Activated CD4-positive, alpha-beta memory T cell treated with anti-CD3 and anti-CD28 coated beads for 36 hours (primary cell): ENCODE measurements around the gene CCRL2. TPM values are rescaled to one million over a fixed set of nuclear protein-coding genes. Genes with fewer than 3 reads are reported as not detected.

Experiments used
- CTCF ChIA-PET: fragments of 350-600 bp; sonication (Branson Sonifier 250); formaldehyde crosslinking; loops from one replicate; lab custom pipeline; 2021; ENCODE audit warnings: antibody characterized with exemption, inconsistent platforms; lab: Charles Lee
- POLR2A ChIA-PET: fragments of 350-600 bp; sonication (Branson Sonifier 250); formaldehyde crosslinking; loops from one replicate; lab custom pipeline; 2021; ENCODE audit warnings: antibody characterized with exemption; lab: Charles Lee
- DNase-seq: peaks from one replicate; pipeline ENCODE4 v3.0.0-alpha.2; 2020
- H3K27ac Mint-ChIP-seq: one replicate; pipeline ENCODE4 v1.8.0; 2021; ENCODE audit warnings: mixed read lengths
- H3K27me3 Mint-ChIP-seq: one replicate; pipeline ENCODE4 v1.8.0; 2021; ENCODE audit warnings: mixed read lengths
- H3K36me3 Mint-ChIP-seq: one replicate; pipeline ENCODE4 v1.8.0; 2021; ENCODE audit warnings: mixed read lengths
- H3K4me1 Mint-ChIP-seq: one replicate; pipeline ENCODE4 v1.8.0; 2021; ENCODE audit warnings: low read depth, mixed read lengths
- H3K4me3 Mint-ChIP-seq: one replicate; pipeline ENCODE4 v1.8.0; 2021; ENCODE audit warnings: mild to moderate bottlenecking, mixed read lengths
- H3K9me3 Mint-ChIP-seq: one replicate; pipeline ENCODE4 v1.8.0; 2021; ENCODE audit warnings: mixed read lengths
- intact Hi-C: fragments of 100-400 bp; cut with micrococcal nuclease; formaldehyde crosslinking; loops from one replicate; pipeline ENCODE4 v1.15.1; 2023
- total RNA-seq, 2 experiments: library from RNA; stranded (reverse); gene quantifications; one replicate each; pipeline ENCODE4 v1.2.3, GENCODE V29; 2021

The CCRL2 gene
- total RNA-seq, 2 experiments from 2014 or later: 1.3 to 1.4 TPM

GRCh38 chr3:46455231-46456115 lies 48.4 kb downstream of the CCRL2 start:
- intact Hi-C loops: no loop called here
- Mint-ChIP-seq H3K27me3 (peaks cover 13% of the 10 kb centered on the region), H3K9me3 (no peaks in the 10 kb centered on the region), H3K4me3 (no peak overlapping the region), H3K4me1 (no peaks in the 10 kb centered on the region), H3K36me3 (no peaks in the 10 kb centered on the region), H3K27ac (no peak overlapping the region)
- CTCF ChIA-PET: interaction anchor here (0.7 kb wide), 1 partner anchor 248 kb away, joined by 3 read pairs; no protein-coding TSS in a partner anchor
- no peak for DNase-seq
- POLR2A ChIA-PET: no interaction called here

- Mint-ChIP-seq H3K9me3 (no peaks in the 10 kb centered on the region), H3K27ac (no peak overlapping the region), H3K36me3 (no peaks in the 10 kb centered on the region), H3K4me3 (no peak overlapping the region), H3K4me1 (no peaks in the 10 kb centered on the region), H3K27me3 (peaks cover 15% of the 10 kb centered on the region)
- CTCF ChIA-PET: interaction anchor here (0.6 kb wide), 1 partner anchor 231 kb away, joined by 3 read pairs; no protein-coding TSS in a partner anchor
- no peak for DNase-seq
- POLR2A ChIA-PET: no interaction called here
- intact Hi-C loops: no loop called here
Observed at GRCh38 chr3:46456118-46456517, 49.1 kb downstream of the CCRL2 start.

Other genes starting within 250 kb of the CCRL2 start
- gene CCR1, start 198.9 kb upstream of the CCRL2 start, total RNA-seq: 1 to 10 TPM in 1 of 2 experiments, under 1 TPM in 1; 0.80 to 1.3 TPM
- gene CCR3, start 164.8 kb upstream of the CCRL2 start, total RNA-seq: not detected
- gene CCR2, start 53.1 kb upstream of the CCRL2 start, total RNA-seq: 1 to 10 TPM; 2.2 TPM
- gene CCR5, start 36.3 kb upstream of the CCRL2 start, total RNA-seq: 1 to 10 TPM; 2.0 to 2.1 TPM
- gene LTF, start 57.6 kb downstream of the CCRL2 start, total RNA-seq: not detected
- gene RTP3, start 90.7 kb downstream of the CCRL2 start, total RNA-seq: not detected
- gene LRRC2, start 159.0 kb downstream of the CCRL2 start, total RNA-seq: not detected
- gene FAM240A, start 205.3 kb downstream of the CCRL2 start, total RNA-seq: not detected